Caco-2 (cell line): ENCODE data around the gene PARD3B. TPM values are rescaled to one million over a fixed set of nuclear protein-coding genes. Genes with fewer than 3 reads are reported as not detected.

Experiments used
- BruUV-seq: library from RNA; stranded (reverse); fragments of 400-500 nt; replicated peaks from 2 replicates; lab custom pipeline; 2021; lab: Mats Ljungman, UMichigan
- CTCF ChIA-PET: fragments of 300-600 bp; sonication (Branson Sonifier 250); formaldehyde crosslinking; loops from one replicate; lab custom pipeline; 2022; ENCODE audit warnings: antibody characterized with exemption; lab: Charles Lee
- POLR2A ChIA-PET: fragments of 300-600 bp; sonication (Branson Sonifier 250); formaldehyde crosslinking; loops from one replicate; lab custom pipeline; 2022; ENCODE audit warnings: antibody characterized with exemption; lab: Charles Lee
- DNase-seq, 2 experiments: peaks; one replicate each; pipeline versions ENCODE4 v3.0.0 to v3.0.0-alpha.2; 2020 to 2022
- H3K27me3 ChIP-seq: replicated peaks from 2 replicates; pipeline ENCODE4 v1.6.0; 2011; ENCODE audit warnings: low read length; ENCODE audit not compliant: control insufficient read depth, insufficient read depth
- H3K36me3 ChIP-seq: 2 replicates; pipeline ENCODE4 v1.5.1; 2011; ENCODE audit warnings: low read length; ENCODE audit not compliant: control insufficient read depth, insufficient read depth
- H3K4me1 ChIP-seq: fragments of 250-450 bp; sonication (Bioruptor Pico); 2 replicates; pipeline ENCODE4 v1.5.1; 2020; ENCODE audit warnings: mild to moderate bottlenecking
- H3K4me3 ChIP-seq: 2 replicates; pipeline ENCODE4 v1.5.1; 2011; ENCODE audit warnings: low read depth, mild to moderate bottlenecking, control low read depth, low read length
- H3K9me3 ChIP-seq: fragments of 250-450 bp; sonication (Bioruptor Pico); 2 replicates; pipeline ENCODE4 v1.5.1; 2020; ENCODE audit warnings: mild to moderate bottlenecking, moderate library complexity
- H3K27ac Mint-ChIP-seq: one replicate; pipeline ENCODE4 v1.8.0; 2022; ENCODE audit warnings: mixed read lengths; ENCODE audit not compliant: unreplicated experiment
- H3K27me3 Mint-ChIP-seq: one replicate; pipeline ENCODE4 v1.8.0; 2022; ENCODE audit warnings: mixed read lengths; ENCODE audit not compliant: insufficient read depth, unreplicated experiment
- H3K36me3 Mint-ChIP-seq: one replicate; pipeline ENCODE4 v1.8.0; 2022; ENCODE audit warnings: mild to moderate bottlenecking, mixed read lengths; ENCODE audit not compliant: insufficient read depth, unreplicated experiment
- H3K4me1 Mint-ChIP-seq: one replicate; pipeline ENCODE4 v1.8.0; 2022; ENCODE audit warnings: low read depth, mixed read lengths; ENCODE audit not compliant: unreplicated experiment
- H3K4me3 Mint-ChIP-seq: one replicate; pipeline ENCODE4 v1.8.0; 2022; ENCODE audit warnings: mild to moderate bottlenecking, moderate library complexity, mixed read lengths; ENCODE audit not compliant: unreplicated experiment
- H3K9me3 Mint-ChIP-seq: one replicate; pipeline ENCODE4 v1.8.0; 2022; ENCODE audit warnings: mixed read lengths; ENCODE audit not compliant: unreplicated experiment
- intact Hi-C: fragments of 100-400 bp; cut with micrococcal nuclease; formaldehyde crosslinking; loops from one replicate; pipeline ENCODE4 v1.10.0; 2022; ENCODE audit not compliant: unreplicated experiment
- total RNA-seq: library from RNA; stranded (reverse); gene quantifications from 2 replicates; pipeline ENCODE4 v1.2.3, GENCODE V29; 2022
- TF ChIP-seq, protein P1 (sequence below), 2 experiments: fragments of 200-600 bp in 1 of 2; IDR thresholded peaks; 1 replicate in 1 of 2; 2 replicates in 1 of 2; pipeline versions ENCODE4 v1.5.1 to v1.8.0; 2011 to 2022; ENCODE audit warnings: antibody characterized with exemption in 1 of 2, control low read depth in 1 of 2, inconsistent platforms in 1 of 2, low read depth in 1 of 2, low read length in 1 of 2, mild to moderate bottlenecking in 1 of 2, moderate library complexity in 1 of 2; ENCODE audit not compliant: insufficient read depth in 1 of 2, severe bottlenecking in 1 of 2, unreplicated experiment in 1 of 2

The PARD3B gene
- total RNA-seq, 1 experiment from 2014 or later: 68.9 TPM

- Mint-ChIP-seq H3K27me3 (no peaks in the 10 kb centered on the region), H3K4me3 (no peak overlapping the region), H3K9me3 (no peaks in the 10 kb centered on the region), H3K4me1 (no peaks in the 10 kb centered on the region), H3K27ac (no peak overlapping the region), H3K36me3 (no peaks in the 10 kb centered on the region)
- intact Hi-C loops: no loop called here
- no peak overlapping the region for H3K4me3 ChIP-seq
- H3K9me3 ChIP-seq: peaks cover 6% of the 10 kb centered on the region; the same call in 1 of the 2 replicates
- BruUV-seq: no TSS peak
- no peaks in the 10 kb centered on the region for H3K36me3 ChIP-seq
- no peaks in the 10 kb centered on the region for H3K4me1 ChIP-seq
- H3K27me3 ChIP-seq: no peaks in the 10 kb centered on the region
- TF ChIP-seq, protein P1, sequence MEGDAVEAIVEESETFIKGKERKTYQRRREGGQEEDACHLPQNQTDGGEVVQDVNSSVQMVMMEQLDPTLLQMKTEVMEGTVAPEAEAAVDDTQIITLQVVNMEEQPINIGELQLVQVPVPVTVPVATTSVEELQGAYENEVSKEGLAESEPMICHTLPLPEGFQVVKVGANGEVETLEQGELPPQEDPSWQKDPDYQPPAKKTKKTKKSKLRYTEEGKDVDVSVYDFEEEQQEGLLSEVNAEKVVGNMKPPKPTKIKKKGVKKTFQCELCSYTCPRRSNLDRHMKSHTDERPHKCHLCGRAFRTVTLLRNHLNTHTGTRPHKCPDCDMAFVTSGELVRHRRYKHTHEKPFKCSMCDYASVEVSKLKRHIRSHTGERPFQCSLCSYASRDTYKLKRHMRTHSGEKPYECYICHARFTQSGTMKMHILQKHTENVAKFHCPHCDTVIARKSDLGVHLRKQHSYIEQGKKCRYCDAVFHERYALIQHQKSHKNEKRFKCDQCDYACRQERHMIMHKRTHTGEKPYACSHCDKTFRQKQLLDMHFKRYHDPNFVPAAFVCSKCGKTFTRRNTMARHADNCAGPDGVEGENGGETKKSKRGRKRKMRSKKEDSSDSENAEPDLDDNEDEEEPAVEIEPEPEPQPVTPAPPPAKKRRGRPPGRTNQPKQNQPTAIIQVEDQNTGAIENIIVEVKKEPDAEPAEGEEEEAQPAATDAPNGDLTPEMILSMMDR (IDR thresholded peaks at IDR 0.05; ENCODE audit: insufficient read depth in 1 of 2, low read depth in 1 of 2, low read length in 1 of 2, severe bottlenecking in 1 of 2, unreplicated experiment in 1 of 2): no peak
- ChIA-PET CTCF (no interaction called here), POLR2A (no interaction called here)
- DNase-seq: no peak
Measured at GRCh38 chr2:205293559-205293958, 748.3 kb downstream of the PARD3B start.

DNA sequence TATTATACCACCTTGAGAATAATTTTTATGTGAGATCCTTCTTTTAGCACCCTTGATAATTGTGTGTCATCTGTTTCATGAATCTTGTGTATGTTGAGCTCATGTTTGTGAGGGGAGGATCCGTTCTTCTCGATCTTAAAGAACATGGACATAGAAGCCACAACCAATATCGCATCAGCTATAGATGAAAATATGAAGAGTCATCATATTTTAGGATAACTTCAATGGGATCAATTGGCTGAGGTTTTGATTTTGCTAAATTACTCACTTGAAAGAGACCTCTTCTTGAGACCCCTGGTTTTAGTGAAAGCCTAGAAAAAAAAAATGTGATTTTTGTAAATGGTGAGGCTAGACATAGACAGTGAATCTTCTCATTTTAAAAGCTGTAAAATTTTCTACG, 751.7 kb downstream of the PARD3B start:
- POLR2A ChIA-PET: interaction anchor here (0.6 kb wide), 1 partner anchor 34 kb away, joined by 3 read pairs; no protein-coding TSS in a partner anchor
- H3K27me3 ChIP-seq: no peaks in the 10 kb centered on the region
- Mint-ChIP-seq H3K4me1 (no peaks in the 10 kb centered on the region), H3K36me3 (no peaks in the 10 kb centered on the region), H3K27me3 (no peaks in the 10 kb centered on the region), H3K9me3 (no peaks in the 10 kb centered on the region), H3K27ac (no peak overlapping the region), H3K4me3 (no peak overlapping the region)
- DNase-seq: no peak
- H3K4me1 ChIP-seq: no peaks in the 10 kb centered on the region
- TF ChIP-seq, protein P1 (IDR thresholded peaks at IDR 0.05; ENCODE audit: insufficient read depth in 1 of 2, low read depth in 1 of 2, low read length in 1 of 2, severe bottlenecking in 1 of 2, unreplicated experiment in 1 of 2): no peak
- no TSS peak for BruUV-seq
- no peaks in the 10 kb centered on the region for H3K36me3 ChIP-seq
- H3K4me3 ChIP-seq: no peak overlapping the region
- no peaks in the 10 kb centered on the region for H3K9me3 ChIP-seq
- CTCF ChIA-PET: no interaction called here
- intact Hi-C loops: no loop called here

DNA sequence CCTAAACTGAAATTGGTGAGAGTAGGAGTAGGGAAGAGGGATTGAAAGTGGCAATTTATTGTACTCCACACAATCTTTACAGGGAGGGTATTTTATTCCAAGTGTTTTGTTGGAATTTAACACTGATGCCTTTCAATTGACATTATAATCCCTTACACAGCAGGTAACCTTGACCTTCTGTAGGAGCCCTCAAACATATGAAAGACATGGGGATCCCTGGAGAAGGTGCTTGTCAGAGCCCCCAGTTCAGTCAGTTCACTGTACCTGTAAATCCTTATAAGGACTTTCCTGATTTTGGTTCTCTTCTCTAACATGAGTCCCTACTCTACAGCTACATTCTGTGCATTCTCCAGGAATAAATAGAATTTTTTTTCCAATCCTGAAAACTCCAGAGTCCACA, 752.1 kb downstream of the PARD3B start:
- POLR2A ChIA-PET: interaction anchor here (0.6 kb wide), 1 partner anchor 35 kb away, joined by 3 read pairs; no protein-coding TSS in a partner anchor
- Mint-ChIP-seq H3K36me3 (no peaks in the 10 kb centered on the region), H3K27me3 (no peaks in the 10 kb centered on the region), H3K9me3 (no peaks in the 10 kb centered on the region), H3K4me3 (no peak overlapping the region), H3K4me1 (no peaks in the 10 kb centered on the region), H3K27ac (no peak overlapping the region)
- H3K9me3 ChIP-seq: no peaks in the 10 kb centered on the region
- H3K27me3 ChIP-seq: no peaks in the 10 kb centered on the region
- intact Hi-C loops: no loop called here
- no peaks in the 10 kb centered on the region for H3K36me3 ChIP-seq
- TF ChIP-seq, protein P1 (IDR thresholded peaks at IDR 0.05; ENCODE audit: insufficient read depth in 1 of 2, low read depth in 1 of 2, low read length in 1 of 2, severe bottlenecking in 1 of 2, unreplicated experiment in 1 of 2): no peak
- BruUV-seq: no TSS peak
- no peaks in the 10 kb centered on the region for H3K4me1 ChIP-seq
- no peak for DNase-seq
- CTCF ChIA-PET: no interaction called here
- H3K4me3 ChIP-seq: no peak overlapping the region
